Gastrocnemius medialis (tissue), 4 donors: ENCODE results near the gene DTL. TPM values are rescaled to one million over a fixed set of nuclear protein-coding genes. Genes with fewer than 3 reads are reported as not detected.

ENCODE experiments used
- ATAC-seq, 2 donors: fragments of 150-250 bp; one replicate each; pipeline ENCODE4 v1.9.1; 2016
- DNase-seq, 2 donors: peaks; one replicate each; pipeline ENCODE4 v3.0.0-alpha.2; 2019
- H3K27ac ChIP-seq, 4 donors: fragments of 200-600 bp; sonication (generic); 1 replicate in 1 of 4; 2 replicates in 3 of 4; pipeline ENCODE4 v1.5.1; 2016 to 2018; ENCODE audit warnings: mild to moderate bottlenecking in 2 of 4, moderate library complexity in 1 of 4
- H3K27me3 ChIP-seq, 3 donors: fragments of 200-600 bp; sonication (generic) in 2 of 3; 1 replicate in 1 of 3; 2 replicates in 2 of 3; pipeline versions ENCODE4 v1.5.1 to v1.6.0; 2016 to 2019; ENCODE audit warnings: mild to moderate bottlenecking in 1 of 3, moderate library complexity in 1 of 3
- H3K36me3 ChIP-seq, 2 donors: fragments of 200-600 bp; sonication (generic) in 1 of 2; one replicate each; pipeline ENCODE4 v1.5.1; 2017 to 2018
- H3K4me1 ChIP-seq, 2 donors: fragments of 200-600 bp; sonication (generic) in 1 of 2; one replicate each; pipeline ENCODE4 v1.5.1; 2016 to 2017; ENCODE audit warnings: mild to moderate bottlenecking in 2 of 2
- H3K4me3 ChIP-seq, 4 donors: fragments of 200-600 bp; sonication (generic) in 3 of 4; 1 replicate in 1 of 4; 2 replicates in 3 of 4; pipeline ENCODE4 v1.5.1; 2016 to 2019; ENCODE audit warnings: mild to moderate bottlenecking in 2 of 4
- H3K9me3 ChIP-seq, 3 donors: fragments of 200-600 bp; sonication (generic) in 2 of 3; 1 replicate in 1 of 3; 2 replicates in 2 of 3; pipeline ENCODE4 v1.5.1; 2016 to 2019
- CTCF ChIP-seq, 5 experiments: fragments of 450-650 bp in 3 of 5; fragments of 200-600 bp in 2 of 5; sonication (generic) in 2 of 5; IDR thresholded peaks in 4 of 5; conservative IDR thresholded peaks in 1 of 5; 1 replicate in 4 of 5; 2 replicates in 1 of 5; pipeline ENCODE4 v1.5.1; 2016 to 2019; ENCODE audit warnings: antibody characterized with exemption in 5 of 5, mild to moderate bottlenecking in 3 of 5, moderate library complexity in 3 of 5
- POLR2A ChIP-seq, 2 donors: fragments of 450-650 bp; IDR thresholded peaks; one replicate each; pipeline ENCODE4 v1.6.1; 2017; ENCODE audit warnings: antibody characterized with exemption in 2 of 2, mild to moderate bottlenecking in 2 of 2, moderate library complexity in 2 of 2
- in situ Hi-C, 4 donors: fragments of 200-750 bp; cut with MboI; loops; one replicate each; pipeline versions ENCODE4 v1.15.0 to v1.8.0; 2017; ENCODE audit warnings: low sequenced_read_pairs in 4 of 4
- intact Hi-C: fragments of 100-400 bp; cut with DNase I; formaldehyde crosslinking; loops from one replicate; pipeline ENCODE4 v1.15.1; 2023; ENCODE audit warnings: low total_unique reads
- total RNA-seq, 4 donors: library from RNA; depleted of rRNA; stranded (reverse); fragments of >200 nt; gene quantifications; one replicate each; pipeline versions ENCODE4 v1.1.0 to v1.2.3, GENCODE V29; 2016

The DTL gene
- total RNA-seq, 4 donors from 2014 or later, result 0.52 to 1.8 TPM; not detected in 2

GRCh38 chr1:212002536-212002935 lies 33.0 kb upstream of the DTL start:
- TF ChIP-seq CTCF (IDR thresholded peaks at IDR 0.05 in 4 of 5, conservative IDR thresholded peaks at IDR 0.05 in 1 of 5) (no peak), POLR2A (IDR thresholded peaks at IDR 0.05) (no peak)
- in situ Hi-C loops (loop anchor here in 1 of 4 donors (25.0 kb wide), 1 partner anchor 315 kb away; the partner anchor contains the start of gene NEK2), intact Hi-C loops (no loop called here)
- no peak for DNase-seq
- H3K36me3 ChIP-seq, result peaks cover 0 to 14% of the 10 kb centered on the region in 2 donors
- no peaks in the 10 kb centered on the region for H3K9me3 ChIP-seq
- H3K27me3 ChIP-seq, result no peaks in the 10 kb centered on the region
- ATAC-seq, result no peak
- H3K27ac ChIP-seq, result no peak overlapping the region
- H3K4me3 ChIP-seq, result no peak overlapping the region
- no peaks in the 10 kb centered on the region for H3K4me1 ChIP-seq

GRCh38 chr1:212004895-212005608 lies 30.5 kb upstream of the DTL start:
- Histone ChIP-seq H3K36me3 (peaks cover 0 to 14% of the 10 kb centered on the region in 2 donors), H3K9me3 (no peaks in the 10 kb centered on the region), H3K4me3 (no peak overlapping the region), H3K4me1 (no peaks in the 10 kb centered on the region), H3K27ac (no peak overlapping the region), H3K27me3 (no peaks in the 10 kb centered on the region)
- no peak for ATAC-seq
- DNase-seq, result no peak
- in situ Hi-C loops, result loop anchor here in 1 of 4 donors (25.0 kb wide), 1 partner anchor 318 kb away; the partner anchor contains the start of gene NEK2
- no peak for TF ChIP-seq CTCF (IDR thresholded peaks at IDR 0.05 in 4 of 5, conservative IDR thresholded peaks at IDR 0.05 in 1 of 5)
- no peak for TF ChIP-seq POLR2A (IDR thresholded peaks at IDR 0.05)
- intact Hi-C loops, result no loop called here

GRCh38 chr1:212007178-212007577 lies 28.4 kb upstream of the DTL start:
- in situ Hi-C loops (loop anchor here in 1 of 4 donors (25.0 kb wide), 1 partner anchor 320 kb away; the partner anchor contains the start of gene NEK2), intact Hi-C loops (no loop called here)
- no peak for ATAC-seq
- Histone ChIP-seq H3K4me1 (no peaks in the 10 kb centered on the region), H3K27ac (no peak overlapping the region), H3K27me3 (no peaks in the 10 kb centered on the region), H3K36me3 (peaks cover 0 to 14% of the 10 kb centered on the region in 2 donors), H3K4me3 (no peak overlapping the region), H3K9me3 (no peaks in the 10 kb centered on the region)
- TF ChIP-seq POLR2A (IDR thresholded peaks at IDR 0.05), result no peak
- TF ChIP-seq CTCF (IDR thresholded peaks at IDR 0.05 in 4 of 5, conservative IDR thresholded peaks at IDR 0.05 in 1 of 5), result no peak
- DNase-seq, result no peak

GRCh38 chr1:212007886-212008285 lies 27.7 kb upstream of the DTL start:
- intact Hi-C loops (no loop called here), in situ Hi-C loops (loop anchor here in 1 of 4 donors (25.0 kb wide), 1 partner anchor 321 kb away; the partner anchor contains the start of gene NEK2)
- Histone ChIP-seq H3K4me1 (no peaks in the 10 kb centered on the region), H3K27me3 (no peaks in the 10 kb centered on the region), H3K4me3 (no peak overlapping the region), H3K9me3 (no peaks in the 10 kb centered on the region), H3K27ac (no peak overlapping the region), H3K36me3 (peaks cover 0 to 14% of the 10 kb centered on the region in 2 donors)
- TF ChIP-seq POLR2A (IDR thresholded peaks at IDR 0.05) (no peak), CTCF (IDR thresholded peaks at IDR 0.05 in 4 of 5, conservative IDR thresholded peaks at IDR 0.05 in 1 of 5) (no peak)
- no peak for ATAC-seq
- DNase-seq, result no peak
